ENCODE data around the gene TMEM87A.

The TMEM87A gene

DNA sequence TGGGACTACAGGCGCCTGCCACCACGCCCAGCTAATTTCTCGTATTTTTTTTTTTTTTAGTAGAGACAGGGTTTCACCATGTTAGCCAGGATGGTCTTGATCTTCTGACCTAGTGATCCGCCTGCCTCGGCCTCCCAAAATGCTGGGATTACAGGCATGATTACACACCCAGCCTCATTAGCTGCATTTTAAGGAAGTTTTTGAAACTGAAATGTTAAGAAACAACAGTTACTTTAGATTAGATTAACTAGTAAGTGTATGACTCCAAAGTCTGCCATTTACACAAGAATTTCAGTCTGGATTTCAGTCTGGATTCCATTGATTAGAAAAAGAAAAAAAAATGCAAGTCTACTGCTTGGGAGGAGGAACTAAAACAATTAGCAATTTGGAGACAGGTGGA lies 40.6 kb downstream of the TMEM87A start:
- TF ChIP-seq, protein P1, sequence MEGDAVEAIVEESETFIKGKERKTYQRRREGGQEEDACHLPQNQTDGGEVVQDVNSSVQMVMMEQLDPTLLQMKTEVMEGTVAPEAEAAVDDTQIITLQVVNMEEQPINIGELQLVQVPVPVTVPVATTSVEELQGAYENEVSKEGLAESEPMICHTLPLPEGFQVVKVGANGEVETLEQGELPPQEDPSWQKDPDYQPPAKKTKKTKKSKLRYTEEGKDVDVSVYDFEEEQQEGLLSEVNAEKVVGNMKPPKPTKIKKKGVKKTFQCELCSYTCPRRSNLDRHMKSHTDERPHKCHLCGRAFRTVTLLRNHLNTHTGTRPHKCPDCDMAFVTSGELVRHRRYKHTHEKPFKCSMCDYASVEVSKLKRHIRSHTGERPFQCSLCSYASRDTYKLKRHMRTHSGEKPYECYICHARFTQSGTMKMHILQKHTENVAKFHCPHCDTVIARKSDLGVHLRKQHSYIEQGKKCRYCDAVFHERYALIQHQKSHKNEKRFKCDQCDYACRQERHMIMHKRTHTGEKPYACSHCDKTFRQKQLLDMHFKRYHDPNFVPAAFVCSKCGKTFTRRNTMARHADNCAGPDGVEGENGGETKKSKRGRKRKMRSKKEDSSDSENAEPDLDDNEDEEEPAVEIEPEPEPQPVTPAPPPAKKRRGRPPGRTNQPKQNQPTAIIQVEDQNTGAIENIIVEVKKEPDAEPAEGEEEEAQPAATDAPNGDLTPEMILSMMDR (conservative IDR thresholded peaks at IDR 0.05), result no peak
- no peak for TF ChIP-seq ZFX (IDR thresholded peaks at IDR 0.05)
- no peak overlapping the region for H3K27ac ChIP-seq

GRCh38 chr15:42231088-42231487 lies 42.1 kb downstream of the TMEM87A start:
- no peak overlapping the region for H3K27ac ChIP-seq
- TF ChIP-seq ZFX (IDR thresholded peaks at IDR 0.05), result no peak
- TF ChIP-seq, protein P1 (conservative IDR thresholded peaks at IDR 0.05), result no peak

DNA sequence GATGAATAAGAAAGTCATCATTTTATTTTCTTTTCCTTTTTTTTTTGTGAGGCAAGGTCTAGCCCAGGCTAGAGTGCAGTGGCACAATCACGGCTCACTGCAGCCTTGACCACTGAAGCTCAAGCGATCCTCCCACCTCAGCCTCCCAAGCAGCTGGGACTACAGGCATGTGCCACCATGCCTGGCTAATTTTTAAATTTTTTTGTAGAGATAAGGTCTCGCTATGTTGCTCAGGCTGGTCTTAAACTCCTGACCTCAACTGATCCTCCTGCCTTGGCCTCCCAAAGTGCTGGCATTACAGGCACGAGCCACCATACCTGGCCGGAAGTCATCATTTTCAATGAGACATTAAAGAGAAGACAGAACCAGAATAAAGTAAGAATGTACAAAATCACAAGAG lies 44.3 kb downstream of the TMEM87A start:
- H3K27ac ChIP-seq, result peak overlapping the region; percentile 39; the same call in 1 of the 2 replicates

GRCh38 chr15:42228036-42228435 lies 45.2 kb downstream of the TMEM87A start:
- no peak overlapping the region for H3K27ac ChIP-seq

DNA sequence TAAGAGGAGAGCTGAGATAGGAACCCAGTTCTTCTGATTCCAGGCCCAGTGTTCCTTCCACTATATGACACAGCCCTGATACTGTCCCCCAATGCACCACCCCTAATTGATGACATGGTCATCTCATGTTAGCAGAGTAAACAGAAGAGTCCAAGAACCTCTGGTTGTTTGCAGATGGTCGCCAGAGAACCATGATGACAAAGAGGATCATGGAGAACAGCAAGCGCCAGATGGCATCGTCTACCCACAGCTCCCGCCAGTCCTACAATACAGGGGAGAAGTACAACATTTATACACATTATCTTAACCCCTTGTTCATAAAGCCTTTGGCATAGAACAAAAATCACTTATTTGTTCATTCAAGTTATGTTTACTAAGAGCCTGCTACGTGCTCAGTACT lies 46.6 kb downstream of the TMEM87A start:
- TF ChIP-seq, protein P1 (conservative IDR thresholded peaks at IDR 0.05), result no peak
- TF ChIP-seq ZFX (IDR thresholded peaks at IDR 0.05), result no peak
- no peak overlapping the region for H3K27ac ChIP-seq

More at GRCh38 chr15:42228036-42228435, 45.2 kb downstream of the TMEM87A start:
- no peak for TF ChIP-seq ZFX (IDR thresholded peaks at IDR 0.05)
- TF ChIP-seq, protein P1 (conservative IDR thresholded peaks at IDR 0.05), result no peak

GRCh38 chr15:42220216-42220615 lies 53.0 kb downstream of the TMEM87A start:
- no peak overlapping the region for H3K27ac ChIP-seq
- TF ChIP-seq, protein P1 (conservative IDR thresholded peaks at IDR 0.05), result no peak
- no peak for TF ChIP-seq ZFX (IDR thresholded peaks at IDR 0.05)

GRCh38 chr15:42218953-42219592 lies 54.2 kb downstream of the TMEM87A start:
- TF ChIP-seq ZFX (IDR thresholded peaks at IDR 0.05), result no peak
- TF ChIP-seq, protein P1 (conservative IDR thresholded peaks at IDR 0.05), result no peak
- H3K27ac ChIP-seq, result no peak overlapping the region

DNA sequence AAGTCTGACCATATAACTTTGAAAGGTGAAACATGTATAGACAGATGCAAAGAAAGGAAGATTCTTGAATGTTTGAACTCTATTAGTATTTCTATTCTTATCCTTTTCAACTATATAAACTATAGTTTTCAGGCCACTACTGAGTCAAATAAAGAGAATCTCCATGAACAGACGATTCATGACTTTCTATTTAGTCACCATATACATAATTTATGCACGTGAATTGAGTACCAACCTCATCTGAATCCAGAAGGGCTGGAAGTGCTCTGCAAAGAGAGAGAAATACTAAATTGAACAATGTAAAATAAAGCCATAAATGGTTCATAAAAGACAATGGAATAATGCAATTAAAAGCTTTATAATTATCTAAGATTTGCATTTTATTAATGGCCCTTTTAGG lies 55.7 kb downstream of the TMEM87A start:
- H3K27ac ChIP-seq, result no peak overlapping the region
- TF ChIP-seq, protein P1 (conservative IDR thresholded peaks at IDR 0.05), result no peak
- TF ChIP-seq ZFX (IDR thresholded peaks at IDR 0.05), result no peak

Measured in C4-2B (cell line).